PFSK-1 (cell line): Measurements from ENCODE around the gene PYM1.

ENCODE experiments used
- TAF1 ChIP-seq: IDR thresholded peaks from 2 replicates; pipeline ENCODE4 v1.6.1; 2012; ENCODE audit warnings: low read length, control low read depth, borderline replicate concordance; ENCODE audit not compliant: insufficient read depth
- TF ChIP-seq, protein P1 (sequence below), 2 experiments: IDR thresholded peaks; 2 replicates each; pipeline versions ENCODE4 v1.6.1 to v1.8.0; 2011 to 2012; ENCODE audit warnings: low read depth in 2 of 2, low read length in 2 of 2, control low read depth in 1 of 2, inconsistent platforms in 1 of 2, mild to moderate bottlenecking in 1 of 2, moderate library complexity in 1 of 2; ENCODE audit not compliant: insufficient read depth in 1 of 2

DNA sequence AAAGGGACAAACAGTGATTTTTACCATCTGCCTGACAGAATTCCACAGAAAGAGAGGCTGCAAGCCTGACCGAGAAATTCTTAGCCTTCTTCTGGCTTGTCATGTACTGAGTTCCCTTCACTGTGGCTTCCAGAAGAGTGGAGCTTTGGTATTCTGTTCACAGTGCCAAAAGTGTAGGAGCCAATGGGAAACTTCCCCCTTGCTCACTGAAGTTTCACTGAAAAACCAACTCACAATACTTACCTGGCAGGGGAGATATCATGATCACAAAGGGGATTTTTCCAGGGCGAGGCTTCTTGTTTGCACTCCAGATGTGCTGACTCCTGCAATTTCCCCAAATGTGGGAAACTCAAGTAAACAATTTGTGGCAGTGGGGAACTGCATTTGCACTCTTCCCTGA is 53.3 kb downstream of the PYM1 start:
- no peak for TF ChIP-seq TAF1
- TF ChIP-seq, protein P1, sequence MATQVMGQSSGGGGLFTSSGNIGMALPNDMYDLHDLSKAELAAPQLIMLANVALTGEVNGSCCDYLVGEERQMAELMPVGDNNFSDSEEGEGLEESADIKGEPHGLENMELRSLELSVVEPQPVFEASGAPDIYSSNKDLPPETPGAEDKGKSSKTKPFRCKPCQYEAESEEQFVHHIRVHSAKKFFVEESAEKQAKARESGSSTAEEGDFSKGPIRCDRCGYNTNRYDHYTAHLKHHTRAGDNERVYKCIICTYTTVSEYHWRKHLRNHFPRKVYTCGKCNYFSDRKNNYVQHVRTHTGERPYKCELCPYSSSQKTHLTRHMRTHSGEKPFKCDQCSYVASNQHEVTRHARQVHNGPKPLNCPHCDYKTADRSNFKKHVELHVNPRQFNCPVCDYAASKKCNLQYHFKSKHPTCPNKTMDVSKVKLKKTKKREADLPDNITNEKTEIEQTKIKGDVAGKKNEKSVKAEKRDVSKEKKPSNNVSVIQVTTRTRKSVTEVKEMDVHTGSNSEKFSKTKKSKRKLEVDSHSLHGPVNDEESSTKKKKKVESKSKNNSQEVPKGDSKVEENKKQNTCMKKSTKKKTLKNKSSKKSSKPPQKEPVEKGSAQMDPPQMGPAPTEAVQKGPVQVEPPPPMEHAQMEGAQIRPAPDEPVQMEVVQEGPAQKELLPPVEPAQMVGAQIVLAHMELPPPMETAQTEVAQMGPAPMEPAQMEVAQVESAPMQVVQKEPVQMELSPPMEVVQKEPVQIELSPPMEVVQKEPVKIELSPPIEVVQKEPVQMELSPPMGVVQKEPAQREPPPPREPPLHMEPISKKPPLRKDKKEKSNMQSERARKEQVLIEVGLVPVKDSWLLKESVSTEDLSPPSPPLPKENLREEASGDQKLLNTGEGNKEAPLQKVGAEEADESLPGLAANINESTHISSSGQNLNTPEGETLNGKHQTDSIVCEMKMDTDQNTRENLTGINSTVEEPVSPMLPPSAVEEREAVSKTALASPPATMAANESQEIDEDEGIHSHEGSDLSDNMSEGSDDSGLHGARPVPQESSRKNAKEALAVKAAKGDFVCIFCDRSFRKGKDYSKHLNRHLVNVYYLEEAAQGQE (IDR thresholded peaks at IDR 0.05; ENCODE audit: insufficient read depth in 1 of 2, low read depth in 2 of 2, low read length in 2 of 2): no peak
